ENCODE results near the gene ILDR2.
A peak's percentile ranks its signal among the peaks of the same experiment; 100 is the strongest.
"Not testable (repeated sequence)": the region's sequence is repeated elsewhere in the genome, so short reads cannot be mapped to it uniquely, and the experiment has no call there.

The ILDR2 gene

DNA sequence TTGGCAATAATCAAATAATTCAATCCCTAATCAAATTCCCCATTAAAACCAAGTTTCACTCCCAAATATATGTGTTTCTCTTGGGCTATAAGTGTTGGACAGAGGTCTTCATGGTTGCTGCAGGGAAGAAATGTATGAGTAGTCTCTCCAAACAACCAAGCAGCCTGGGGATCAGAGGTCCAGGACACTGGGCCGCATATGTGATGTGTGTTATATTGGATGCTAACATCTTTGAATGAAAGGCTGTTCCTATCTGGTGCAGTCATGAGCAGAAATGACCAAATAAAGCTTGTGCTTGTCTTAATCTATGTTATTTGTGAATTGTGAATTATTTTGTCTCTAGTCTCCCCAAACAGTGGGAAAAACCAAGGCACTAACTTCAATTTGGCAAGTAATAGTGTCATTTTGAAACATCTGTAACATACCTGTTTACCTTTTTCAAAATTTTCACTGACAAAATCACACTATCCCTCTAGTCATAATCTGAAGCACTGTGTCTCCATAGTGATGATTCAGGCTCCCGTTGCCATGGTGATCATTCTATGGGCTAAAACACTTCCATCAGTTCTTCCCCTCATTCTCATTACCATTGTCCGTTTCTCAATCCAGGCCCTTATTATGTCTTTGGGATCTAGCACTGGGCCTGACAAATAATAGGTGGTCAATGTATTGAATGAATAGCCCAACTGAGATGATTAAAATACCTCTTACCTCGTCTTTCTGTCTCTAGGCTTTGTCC is 86.8 kb downstream of the ILDR2 start:
- DNase-seq (ENCODE audit: low spot score): no peak

DNA sequence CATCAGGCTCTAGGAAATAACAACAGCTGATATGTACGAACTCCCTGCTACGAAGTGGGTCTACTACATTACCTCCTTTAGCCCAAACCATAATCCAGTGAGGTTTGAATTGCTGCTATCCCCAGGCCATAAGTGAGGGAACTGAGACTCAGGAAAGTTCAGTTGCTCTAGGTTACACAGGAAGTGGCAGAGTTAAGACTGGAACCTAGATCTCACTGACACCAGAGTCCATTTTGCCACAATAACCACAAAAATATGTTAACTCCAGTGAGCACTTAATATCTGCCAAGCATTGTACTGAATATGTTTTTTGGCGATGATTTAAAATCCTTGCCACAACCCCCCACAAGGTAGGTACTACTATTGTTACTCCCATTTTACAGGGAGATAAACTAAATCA is 90.4 kb downstream of the ILDR2 start:
- DNase-seq (ENCODE audit: low spot score): no peak

DNA sequence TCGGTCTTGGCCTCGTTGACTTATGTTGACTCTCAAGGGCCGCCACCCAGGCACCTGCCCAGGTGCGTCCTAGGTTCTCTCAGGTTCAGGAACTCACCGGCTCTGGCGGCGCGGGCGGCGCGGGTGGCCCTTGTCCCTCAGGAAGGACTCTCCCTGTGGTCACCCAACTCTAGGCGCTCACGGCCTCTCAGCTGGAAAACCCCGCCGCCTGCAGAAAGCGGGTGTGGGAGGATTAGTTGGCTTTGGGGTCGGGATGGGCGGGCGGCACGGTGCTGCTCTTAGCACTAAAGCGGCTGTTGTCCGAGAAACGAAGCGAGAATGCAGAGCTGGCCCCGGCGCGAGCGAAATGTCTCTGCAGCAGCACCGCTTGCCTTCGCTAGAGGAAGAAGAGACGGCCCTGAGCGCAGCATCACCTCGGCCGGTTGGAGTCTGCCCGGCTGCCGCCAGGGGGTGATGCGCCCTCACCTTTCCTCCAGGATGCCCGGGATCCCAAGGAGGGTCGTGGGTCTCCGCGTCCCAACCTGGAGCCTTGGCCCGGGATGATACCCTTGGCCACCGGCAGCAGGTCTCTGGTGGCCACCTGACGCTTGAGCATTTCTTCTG is 91.2 kb downstream of the ILDR2 start:
- DNase-seq (ENCODE audit: low spot score): no peak

- no peak for DNase-seq (ENCODE audit: low spot score)
Measured at GRCh38 chr1:166882893-166883292, 92.4 kb downstream of the ILDR2 start.

DNA sequence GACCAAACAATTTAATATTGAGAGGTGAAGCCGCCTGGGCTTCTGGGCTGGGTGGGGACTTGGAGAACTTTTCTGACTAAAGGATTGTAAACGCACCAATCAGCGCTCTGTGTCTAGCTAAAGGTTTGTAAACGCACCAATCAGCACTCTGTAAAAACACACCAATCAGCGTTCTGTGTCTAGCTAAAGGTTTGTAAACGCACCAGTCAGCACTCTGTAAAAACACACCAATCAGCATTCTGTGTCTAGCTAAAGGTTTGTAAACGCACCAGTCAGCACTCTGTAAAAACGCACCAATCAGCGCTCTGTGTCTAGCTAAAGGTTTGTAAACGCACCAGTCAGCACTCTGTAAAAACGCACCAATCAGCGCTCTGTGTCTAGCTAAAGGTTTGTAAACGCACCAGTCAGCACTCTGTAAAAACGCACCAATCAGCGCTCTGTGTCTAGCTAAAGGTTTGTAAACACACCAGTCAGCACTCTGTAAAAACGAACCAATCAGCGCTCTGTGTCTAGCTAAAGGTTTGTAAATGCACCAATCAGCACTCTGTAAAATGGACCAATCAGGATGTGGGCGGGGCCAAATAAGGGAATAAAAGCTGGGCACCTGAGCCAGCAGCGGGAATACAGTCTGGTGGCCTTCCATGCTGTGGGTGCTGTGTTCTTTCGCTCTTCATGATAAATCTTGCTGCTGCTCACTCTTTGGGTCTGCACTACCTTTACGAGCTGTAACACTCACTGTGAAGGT is 97.0 kb downstream of the ILDR2 start:
- not testable (repeated sequence) for DNase-seq (ENCODE audit: low spot score)

DNA sequence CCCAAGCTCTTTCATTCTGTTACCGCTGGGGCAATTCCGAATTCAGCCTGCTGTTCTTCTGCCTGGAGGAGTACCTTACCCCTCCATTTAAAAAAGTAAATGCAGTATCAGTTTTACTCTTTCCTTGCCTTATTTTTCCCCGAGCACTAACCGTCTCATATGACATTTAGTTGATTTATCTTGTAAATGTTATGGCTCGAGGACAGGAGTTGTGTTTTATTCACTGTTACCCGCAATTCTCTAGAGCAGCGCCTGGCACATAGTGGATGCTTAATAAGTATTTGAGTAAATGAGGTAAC is 98.9 kb downstream of the ILDR2 start:
- DNase-seq (ENCODE audit: low spot score): no peak

DNA sequence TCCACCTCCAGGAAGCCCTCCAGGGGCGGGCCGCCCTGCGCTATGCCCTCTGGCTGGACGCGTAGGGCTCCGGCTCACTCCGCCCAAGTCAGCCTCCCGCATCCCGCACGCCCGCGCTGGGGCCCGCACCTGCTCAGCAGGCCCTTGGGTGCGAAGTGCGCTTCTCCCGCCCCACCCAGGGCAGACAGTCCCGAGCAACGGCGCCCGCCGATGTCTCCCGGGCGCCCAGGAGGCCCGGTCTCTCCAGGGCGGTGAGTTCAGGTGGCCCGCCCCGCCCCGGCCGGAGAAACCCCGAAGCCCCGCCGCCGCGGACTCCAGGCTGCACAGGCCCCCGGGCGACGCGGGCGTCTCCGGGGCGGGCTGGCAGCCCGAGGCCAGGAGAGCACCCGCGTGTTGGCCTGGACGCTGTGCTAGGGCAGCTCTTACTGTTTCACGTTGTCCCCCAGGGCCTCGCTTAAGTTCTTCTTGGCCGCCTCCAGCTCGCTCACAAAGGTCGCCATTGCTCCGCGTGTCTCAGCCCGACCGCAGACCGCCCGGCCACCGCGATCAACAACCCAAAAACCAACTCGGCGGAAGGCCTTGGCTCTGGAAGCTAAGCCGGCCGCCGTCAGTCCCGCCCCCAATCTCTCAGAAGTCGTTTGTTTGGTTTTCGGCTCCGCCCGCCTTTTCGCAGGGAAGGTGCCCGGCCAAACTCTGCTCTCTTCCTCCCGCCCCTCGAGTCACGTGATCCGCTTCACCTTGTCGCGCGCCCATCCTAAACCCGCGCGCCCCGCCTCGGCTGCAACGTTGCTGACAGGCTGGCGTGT is 99.4 kb downstream of the ILDR2 start, which contains the start of gene TADA1:
Gene TADA1 (minus strand): TSS at position 531 of the 806 bp plus-strand sequence. CDS start 31 bp downstream, at position 500.
- peak; percentile 73 for DNase-seq (ENCODE audit: low spot score)

DNA sequence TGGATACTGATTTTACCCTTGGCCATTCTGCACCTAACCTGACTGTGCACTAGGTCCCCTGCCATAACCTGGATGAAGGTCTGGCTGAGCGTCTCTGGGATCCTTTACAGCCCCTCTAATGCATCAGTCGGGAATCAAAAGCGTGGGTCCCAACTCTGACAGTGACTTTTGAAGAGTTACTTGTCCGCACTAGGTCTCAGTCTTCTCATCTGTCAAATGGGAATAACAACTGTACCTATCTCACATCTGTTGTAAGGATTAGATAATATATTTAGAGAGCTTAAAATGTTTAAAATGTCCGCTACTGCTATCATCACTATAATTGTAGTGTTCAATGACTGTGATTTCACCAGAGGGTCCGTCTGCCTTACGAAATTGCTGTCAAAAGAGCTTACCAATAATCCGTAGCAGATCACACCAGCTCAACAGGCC is 100.0 kb downstream of the ILDR2 start:
- DNase-seq (ENCODE audit: low spot score): no peak

- no peak for DNase-seq (ENCODE audit: low spot score)
Measured at GRCh38 chr1:166874464-166874863, 100.9 kb downstream of the ILDR2 start.

- no peak for DNase-seq (ENCODE audit: low spot score)
Measured at GRCh38 chr1:166870584-166870983, 104.8 kb downstream of the ILDR2 start.

DNA sequence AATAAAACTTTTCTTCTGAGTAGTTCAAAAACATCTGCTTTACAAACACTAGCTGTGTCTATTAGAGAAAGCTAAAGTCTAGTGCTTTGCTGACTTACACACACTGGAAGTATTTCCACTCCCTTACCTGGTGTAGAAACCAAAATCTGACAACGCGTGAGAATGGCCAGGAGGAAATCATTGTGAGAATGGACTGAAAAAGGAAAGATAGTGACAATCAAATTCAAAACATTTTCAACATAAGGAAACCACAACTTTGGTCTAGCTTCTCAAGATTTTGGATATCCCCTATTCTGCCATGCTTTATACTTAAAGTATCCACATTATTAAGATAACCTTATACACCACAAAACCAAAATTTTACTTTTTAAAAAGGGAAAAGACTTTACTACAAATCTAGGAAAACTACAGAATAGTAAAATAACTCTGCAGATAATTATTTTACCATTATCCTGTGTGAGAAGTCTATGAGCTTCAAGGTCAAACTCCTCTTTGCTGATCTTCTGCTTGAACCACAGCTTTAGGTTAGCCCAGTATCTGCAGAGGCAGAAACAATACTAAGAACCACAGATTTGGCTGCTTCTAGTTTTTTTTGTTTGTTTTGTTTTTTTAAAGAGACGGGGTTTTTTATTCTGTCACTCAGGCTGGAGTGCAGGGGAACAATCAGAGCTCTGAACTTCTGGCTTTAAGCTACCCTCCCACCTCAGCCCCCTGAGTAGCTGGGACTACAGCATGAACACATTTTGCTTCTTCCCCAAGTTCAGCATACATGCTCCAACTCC is 105.8 kb downstream of the ILDR2 start:
- no peak for DNase-seq (ENCODE audit: low spot score)

GRCh38 chr1:166868639-166869038 is 106.7 kb downstream of the ILDR2 start:
- no peak for DNase-seq (ENCODE audit: low spot score)

GRCh38 chr1:166865926-166866325 is 109.4 kb downstream of the ILDR2 start:
- no peak for DNase-seq (ENCODE audit: low spot score)

GRCh38 chr1:166859597-166859996 is 115.7 kb downstream of the ILDR2 start:
- DNase-seq (ENCODE audit: low spot score): no peak

- DNase-seq (ENCODE audit: low spot score): no peak
Measured at GRCh38 chr1:166858726-166859419, 116.5 kb downstream of the ILDR2 start.
